Cardiac fibroblast (primary cell): Measurements from ENCODE around the gene SNX14.
A peak's percentile ranks its signal among the peaks of the same experiment; 100 is the strongest.
"Not testable (repeated sequence)": the region's sequence is repeated elsewhere in the genome, so short reads cannot be mapped to it uniquely, and the experiment has no call there.

ENCODE experiments used
- DNase-seq, 2 donors: peaks; one replicate each; pipeline versions ENCODE4 v3.0.0 to v3.0.0-alpha.2; 2010; ENCODE audit warnings: low read depth in 2 of 2
- H3K4me3 ChIP-seq, 2 donors: replicated peaks in 1 of 2; 1 replicate in 1 of 2; 2 replicates in 1 of 2; pipeline ENCODE4 v1.5.1; 2011; ENCODE audit warnings: low read depth in 2 of 2, low read length in 2 of 2, mild to moderate bottlenecking in 2 of 2, moderate library complexity in 1 of 2
- CTCF ChIP-seq: IDR thresholded peaks from one replicate; pipeline ENCODE4 v1.5.1; 2011; ENCODE audit warnings: low read depth, mild to moderate bottlenecking, low read length, inconsistent platforms

Gene SNX14

GRCh38 chr6:85637579-85637978 is 43.9 kb upstream of the SNX14 start:
- no peak for TF ChIP-seq CTCF
- DNase-seq, result no peak
- H3K4me3 ChIP-seq, result no peak overlapping the region

DNA sequence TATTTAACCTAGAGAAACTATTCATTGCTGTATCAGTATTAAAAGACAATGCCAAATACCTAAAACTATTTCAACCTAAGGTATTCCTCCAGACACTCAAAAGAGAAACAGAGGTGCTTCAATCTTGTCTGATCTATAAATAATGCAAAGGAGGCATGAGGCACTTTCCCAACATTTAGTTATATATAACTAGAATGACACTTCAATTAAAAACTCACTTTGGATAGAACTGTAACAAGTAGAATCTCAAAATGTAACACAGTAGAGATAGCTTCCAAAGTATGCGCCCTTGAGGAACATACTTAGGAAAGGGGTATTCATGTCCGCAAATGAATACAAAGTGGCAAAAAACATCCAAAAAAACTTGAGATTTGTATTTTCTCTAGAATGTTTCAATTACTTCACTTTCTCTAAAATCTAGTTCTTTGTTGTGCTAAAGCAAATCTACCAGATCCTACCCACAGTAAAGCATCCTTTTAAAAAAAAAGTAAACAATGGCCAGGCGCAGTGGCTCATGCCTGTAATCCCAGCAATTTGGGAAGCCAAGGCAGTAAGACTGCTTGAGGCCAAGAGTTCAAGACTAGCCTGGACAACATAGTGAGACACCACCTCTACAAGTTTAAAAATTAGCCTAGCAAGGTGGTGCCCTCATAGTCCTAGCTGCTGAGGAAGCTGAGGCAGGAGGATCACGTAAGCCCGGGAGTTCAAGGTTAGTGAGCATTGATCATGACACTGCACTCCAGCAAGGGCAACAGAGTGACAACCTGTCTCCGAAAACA is 38.7 kb upstream of the SNX14 start:
- no peak overlapping the region for H3K4me3 ChIP-seq
- no peak for DNase-seq
- TF ChIP-seq CTCF, result no peak

- DNase-seq, H3K4me3 ChIP-seq: not testable (repeated sequence)
Observed at GRCh38 chr6:85631117-85631516, 37.5 kb upstream of the SNX14 start.

- no peak overlapping the region for H3K4me3 ChIP-seq
- no peak for DNase-seq
- TF ChIP-seq CTCF, result no peak
Observed at GRCh38 chr6:85628353-85628752, 34.7 kb upstream of the SNX14 start.

GRCh38 chr6:85620308-85620707 is 26.6 kb upstream of the SNX14 start:
- DNase-seq, result peak in 1 of 2 donors; percentile 48
- no peak overlapping the region for H3K4me3 ChIP-seq
- no peak for TF ChIP-seq CTCF

DNA sequence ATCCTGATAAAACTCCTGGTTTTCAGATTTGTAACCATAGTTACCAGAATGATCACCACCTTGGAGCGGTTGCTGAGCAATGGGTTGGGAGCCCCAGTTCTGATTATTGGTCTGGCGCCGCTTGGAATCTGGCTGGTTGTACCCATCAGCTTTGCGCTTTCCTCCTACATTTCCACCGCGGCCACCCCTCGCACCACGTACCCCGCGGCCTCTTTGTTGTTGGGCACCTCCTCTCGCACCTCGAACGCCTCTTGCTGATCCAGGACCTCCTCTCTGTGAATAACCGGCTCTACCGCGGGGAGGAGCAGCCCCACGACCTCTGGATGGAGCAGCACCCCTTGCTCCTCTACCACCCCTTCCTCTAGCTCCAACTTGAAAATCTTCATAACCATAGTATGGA is 21.1 kb upstream of the SNX14 start:
- H3K4me3 ChIP-seq, result no peak overlapping the region
- DNase-seq, result no peak
- no peak for TF ChIP-seq CTCF

- no peak for TF ChIP-seq CTCF
- H3K4me3 ChIP-seq, result no peak overlapping the region
- no peak for DNase-seq
Observed at GRCh38 chr6:85612690-85613474, 19.2 kb upstream of the SNX14 start.
